H1 (cell line): ENCODE measurements around the gene CKMT1B. TPM values are rescaled to one million over a fixed set of nuclear protein-coding genes. Genes with fewer than 3 reads are reported as not detected.

ENCODE experiments used
- CTCF ChIA-PET: fragments of 300-600 bp; sonication (Branson Sonifier 250); formaldehyde crosslinking; loops from one replicate; lab custom pipeline; 2021; ENCODE audit not compliant: partially characterized antibody; lab: Charles Lee
- POLR2A ChIA-PET: fragments of 300-600 bp; sonication (Branson Sonifier 250); formaldehyde crosslinking; loops from one replicate; lab custom pipeline; 2021; ENCODE audit warnings: inconsistent platforms; ENCODE audit not compliant: partially characterized antibody; lab: Charles Lee
- DNase-seq, 2 experiments: peaks; one replicate each; pipeline versions ENCODE4 v3.0.0 to v3.0.0-alpha.2; 2010 to 2022; ENCODE audit warnings: low spot score in 2 of 2, low read depth in 1 of 2, mixed read lengths in 1 of 2
- FAIRE-seq: peaks from 2 replicates; lab custom pipeline; 2011; peaks lifted over from hg19 to GRCh38; lab: Jason Lieb, UNC
- H2AFZ ChIP-seq: 2 replicates; pipeline ENCODE4 v1.8.1; 2012; ENCODE audit warnings: low read length, inconsistent platforms
- H2AK5ac ChIP-seq: 2 replicates; pipeline ENCODE4 v1.6.1; 2013; ENCODE audit warnings: low read depth, low read length
- H2BK120ac ChIP-seq: replicated peaks from 2 replicates; pipeline ENCODE3; 2013; ENCODE audit warnings: low read depth, low read length, inconsistent platforms
- H2BK12ac ChIP-seq: 2 replicates; pipeline ENCODE4 v1.6.1; 2013; ENCODE audit warnings: low read depth, low read length
- H2BK15ac ChIP-seq: 2 replicates; pipeline ENCODE4 v1.6.1; 2013; ENCODE audit warnings: low read length
- H2BK20ac ChIP-seq: 2 replicates; pipeline ENCODE4 v1.6.1; 2013; ENCODE audit warnings: low read length
- H2BK5ac ChIP-seq: 2 replicates; pipeline ENCODE4 v1.6.1; 2013; ENCODE audit warnings: low read depth, low read length
- H3K14ac ChIP-seq: 2 replicates; pipeline ENCODE4 v1.6.1; 2013; ENCODE audit warnings: inconsistent platforms; ENCODE audit not compliant: insufficient read length
- H3K18ac ChIP-seq: 2 replicates; pipeline ENCODE4 v1.6.1; 2013; ENCODE audit warnings: low read length; ENCODE audit errors: extremely low read depth
- H3K23ac ChIP-seq: 2 replicates; pipeline ENCODE4 v1.6.1; 2013; ENCODE audit warnings: inconsistent platforms; ENCODE audit not compliant: insufficient read length
- H3K23me2 ChIP-seq: 2 replicates; pipeline ENCODE4 v1.6.1; 2013; ENCODE audit warnings: low read depth, low read length
- H3K27ac ChIP-seq: 2 replicates; pipeline ENCODE4 v1.6.1; 2011; ENCODE audit warnings: low read depth, low read length, inconsistent platforms
- H3K27me3 ChIP-seq, 4 experiments: replicated peaks in 1 of 4; 1 replicate in 1 of 4; 2 replicates in 3 of 4; pipeline versions ENCODE4 v1.6.1 to v1.8.1; 2011 to 2013; ENCODE audit warnings: low read length in 3 of 4, mild to moderate bottlenecking in 3 of 4, inconsistent platforms in 2 of 4, mixed read lengths in 2 of 4, moderate library complexity in 1 of 4; ENCODE audit not compliant: control insufficient read depth in 3 of 4, insufficient read depth in 3 of 4; ENCODE audit errors: extremely low read depth in 1 of 4
- H3K36me3 ChIP-seq, 4 experiments: 2 replicates each; pipeline versions ENCODE4 v1.6.1 to v1.8.1; 2011 to 2013; ENCODE audit warnings: mild to moderate bottlenecking in 4 of 4, low read length in 3 of 4, moderate library complexity in 2 of 4, control low read depth in 1 of 4, inconsistent platforms in 1 of 4; ENCODE audit not compliant: insufficient read depth in 4 of 4, control insufficient read depth in 2 of 4
- H3K4ac ChIP-seq: replicated peaks from 2 replicates; pipeline ENCODE3; 2013; ENCODE audit warnings: low read length, low read depth, mixed read lengths, inconsistent platforms; ENCODE audit not compliant: insufficient read length
- H3K4me1 ChIP-seq, 4 experiments: replicated peaks in 1 of 4; 1 replicate in 1 of 4; 2 replicates in 3 of 4; pipeline versions ENCODE4 v1.6.1 to v1.8.1; 2011 to 2013; ENCODE audit warnings: low read length in 3 of 4, inconsistent platforms in 2 of 4, mixed read lengths in 1 of 4; ENCODE audit not compliant: insufficient read depth in 4 of 4, control insufficient read depth in 3 of 4
- H3K4me2 ChIP-seq, 2 experiments: 2 replicates each; pipeline versions ENCODE4 v1.6.1 to v1.8.1; 2011 to 2013; ENCODE audit warnings: low read depth in 2 of 2, low read length in 2 of 2, control low read depth in 1 of 2, inconsistent platforms in 1 of 2, mild to moderate bottlenecking in 1 of 2; ENCODE audit not compliant: insufficient read depth in 1 of 2
- H3K4me3 ChIP-seq, 4 experiments: fragments of 200-600, 300-600 bp in 1 of 4; sonication (generic), shearing (Covaris generic), sonication (Bioruptor Twin) in 1 of 4; 2 replicates each; pipeline versions ENCODE4 v1.5.1 to v1.8.1; 2011 to 2016; ENCODE audit warnings: low read length in 4 of 4, low read depth in 3 of 4, control low read depth in 2 of 4, inconsistent platforms in 2 of 4, mild to moderate bottlenecking in 2 of 4, mixed read lengths in 1 of 4, moderate library complexity in 1 of 4; ENCODE audit not compliant: insufficient read depth in 2 of 4; ENCODE audit errors: extremely low read depth in 1 of 4
- H3K56ac ChIP-seq: replicated peaks from 2 replicates; pipeline ENCODE3; 2013; ENCODE audit warnings: low read depth, mild to moderate bottlenecking, mixed read lengths, low read length, inconsistent platforms; ENCODE audit not compliant: insufficient read length
- H3K79me1 ChIP-seq: 2 replicates; pipeline ENCODE4 v1.6.1; 2013; ENCODE audit warnings: low read depth, low read length, control low read depth
- H3K79me2 ChIP-seq, 2 experiments: 2 replicates each; pipeline versions ENCODE4 v1.6.1 to v1.8.1; 2012 to 2013; ENCODE audit warnings: low read length in 2 of 2, mild to moderate bottlenecking in 2 of 2, inconsistent platforms in 1 of 2; ENCODE audit not compliant: insufficient read depth in 2 of 2, control insufficient read depth in 1 of 2
- H3K9ac ChIP-seq, 4 experiments: replicated peaks in 1 of 4; 1 replicate in 1 of 4; 2 replicates in 3 of 4; pipeline versions ENCODE4 v1.6.1 to v1.8.1; 2011 to 2013; ENCODE audit warnings: low read depth in 3 of 4, low read length in 3 of 4, control low read depth in 2 of 4, mild to moderate bottlenecking in 2 of 4, moderate library complexity in 2 of 4, inconsistent platforms in 1 of 4; ENCODE audit errors: extremely low read depth in 1 of 4
- H3K9me3 ChIP-seq, 2 experiments: 2 replicates each; pipeline versions ENCODE4 v1.6.1 to v1.8.1; 2012 to 2013; ENCODE audit warnings: mild to moderate bottlenecking in 2 of 2, moderate library complexity in 2 of 2, control low read depth in 1 of 2, inconsistent platforms in 1 of 2, low read depth in 1 of 2, low read length in 1 of 2, mixed read lengths in 1 of 2; ENCODE audit not compliant: insufficient read depth in 2 of 2
- H4K20me1 ChIP-seq, 2 experiments: replicated peaks in 1 of 2; 2 replicates each; pipeline versions ENCODE3 to v1.8.1; 2011 to 2013; ENCODE audit warnings: inconsistent platforms in 2 of 2, low read length in 2 of 2, mild to moderate bottlenecking in 1 of 2; ENCODE audit not compliant: insufficient read depth in 2 of 2, control insufficient read depth in 1 of 2
- H4K5ac ChIP-seq: 2 replicates; pipeline ENCODE4 v1.6.1; 2013; ENCODE audit warnings: low read length, low read depth, mixed read lengths, inconsistent platforms; ENCODE audit not compliant: insufficient read length
- H4K8ac ChIP-seq: 2 replicates; pipeline ENCODE4 v1.8.0; 2013; ENCODE audit warnings: mild to moderate bottlenecking, moderate library complexity, low read length, inconsistent platforms; ENCODE audit not compliant: insufficient read depth; ENCODE audit errors: extremely low read depth
- H4K91ac ChIP-seq: replicated peaks from 2 replicates; pipeline ENCODE3; 2013; ENCODE audit warnings: low read length, mixed read lengths, inconsistent platforms; ENCODE audit not compliant: insufficient read length
- ATF3 ChIP-seq: IDR thresholded peaks from 2 replicates; pipeline ENCODE4 v1.6.1; 2011; ENCODE audit warnings: low read depth, mild to moderate bottlenecking, low read length; ENCODE audit not compliant: insufficient read depth
- CBX8 ChIP-seq: fragments of 300-800, 300-1000 bp; sonication (generic); IDR thresholded peaks from 2 replicates; pipeline ENCODE4 v1.7.1; 2016; ENCODE audit warnings: low read depth, low read length, borderline replicate concordance
- CEBPB ChIP-seq: IDR thresholded peaks from 2 replicates; pipeline ENCODE4 v1.6.1; 2012; ENCODE audit warnings: low read depth, low read length
- CHD2 ChIP-seq: IDR thresholded peaks from 2 replicates; pipeline ENCODE4 v1.6.1; 2012; ENCODE audit warnings: low read length, improper control_type of control experiment
- CREB1 ChIP-seq: IDR thresholded peaks from 2 replicates; pipeline ENCODE4 v1.6.1; 2012; ENCODE audit warnings: inconsistent platforms
- KDM5A ChIP-seq: fragments of 200-600 bp; IDR thresholded peaks from 2 replicates; pipeline ENCODE4 v1.7.1; 2012; ENCODE audit warnings: mild to moderate bottlenecking, low read length, inconsistent platforms, mixed read lengths
- MAX ChIP-seq: IDR thresholded peaks from 2 replicates; pipeline ENCODE4 v1.6.1; 2012; ENCODE audit warnings: inconsistent platforms
- NRF1 ChIP-seq: IDR thresholded peaks from 2 replicates; pipeline ENCODE4 v1.6.1; 2011; ENCODE audit warnings: mild to moderate bottlenecking, low read depth, low read length, improper control_type of control experiment
- RAD21 ChIP-seq, 2 experiments: IDR thresholded peaks in 1 of 2; conservative IDR thresholded peaks in 1 of 2; 2 replicates each; pipeline ENCODE4 v1.6.1; 2011; ENCODE audit warnings: low read depth in 2 of 2, low read length in 2 of 2, improper control_type of control experiment in 1 of 2, inconsistent platforms in 1 of 2, mild to moderate bottlenecking in 1 of 2, moderate library complexity in 1 of 2
- RBBP5 ChIP-seq: IDR thresholded peaks from 2 replicates; pipeline ENCODE4 v1.7.1; 2012; ENCODE audit warnings: low read depth, mild to moderate bottlenecking, inconsistent platforms, low read length, moderate library complexity, borderline replicate concordance
- RFX5 ChIP-seq: IDR thresholded peaks from 2 replicates; pipeline ENCODE4 v1.6.1; 2011; ENCODE audit warnings: low read depth, low read length, improper control_type of control experiment, borderline replicate concordance
- SRF ChIP-seq: IDR thresholded peaks from 2 replicates; pipeline ENCODE4 v1.6.1; 2011; ENCODE audit warnings: mild to moderate bottlenecking, low read depth, low read length, moderate library complexity
- SUZ12 ChIP-seq: fragments of 200-600 bp; sonication (generic); IDR thresholded peaks from 2 replicates; pipeline ENCODE4 v1.6.1; 2012; ENCODE audit warnings: mild to moderate bottlenecking, inconsistent platforms, low read length, moderate library complexity, mixed read lengths
- TCF12 ChIP-seq: IDR thresholded peaks from 2 replicates; pipeline ENCODE4 v1.6.1; 2011; ENCODE audit warnings: low read depth, mild to moderate bottlenecking, low read length
- WGBS, 2 experiments: shearing (Covaris generic) in 1 of 2; methylation state at CpG; one replicate each; pipeline versions ENCODE4 v1.1.6 to v1.1.7; 2013 to 2015; ENCODE audit warnings: low lambda C conversion rate in 2 of 2, mixed read lengths in 2 of 2, inconsistent platforms in 1 of 2, low coverage in 1 of 2, missing lambda C conversion rate in 1 of 2; ENCODE audit not compliant: insufficient replicate concordance in 2 of 2, insufficient coverage in 1 of 2, insufficient read length in 1 of 2; ENCODE audit errors: extremely low coverage in 1 of 2, missing lambda C conversion rate in 1 of 2; 5-methylcytosine and 5-hydroxymethylcytosine counted together
- polyA plus RNA-seq, 7 experiments: library from polyadenylated mRNA; depleted of rRNA in 3 of 7; stranded (reverse) in 5 of 7; unstranded in 2 of 7; fragments of >200 nt in 5 of 7; fragments of 200-250 nt in 2 of 7; gene quantifications; 1 replicate in 5 of 7; 2 replicates in 1 of 7; 4 replicates in 1 of 7; pipeline versions ENCODE4 v1.2.1 to v1.2.3, GENCODE V29; 2011 to 2013; ENCODE audit warnings: missing spikeins in 2 of 7, mixed read lengths in 2 of 7
- total RNA-seq: library from RNA; stranded (reverse); fragmentation: NEBNext Ultra II Directional; extraction: Animal tissue kit (Norgen Biotek cat#: 25700); gene quantifications from 2 replicates; pipeline ENCODE4 v1.2.1, GENCODE V29; 2021

The CKMT1B gene
- total and polyA plus RNA-seq, 2 of the 8 experiments (the other 6 are each of a cell fraction or from before 2014, with no cell fraction given) = 27.1 to 91.3 TPM

- Histone ChIP-seq H4K20me1 (no peaks in the 10 kb centered on the region), H3K9me3 (no peaks in the 10 kb centered on the region), H4K5ac (no peak overlapping the region), H3K14ac (no peak overlapping the region), H4K91ac (no peak overlapping the region), H3K4me1 (no peaks in the 10 kb centered on the region), H3K23me2 (no peaks in the 10 kb centered on the region), H3K4me2 (no peak overlapping the region), H3K4ac (no peak overlapping the region), H3K79me1 (no peaks in the 10 kb centered on the region), H3K56ac (no peak overlapping the region), H2BK12ac (no peak overlapping the region), H3K27me3 (no peaks in the 10 kb centered on the region), H2AFZ (no peak overlapping the region), H2BK15ac (no peak overlapping the region), H4K8ac (no peak overlapping the region), H3K23ac (no peak overlapping the region), H3K79me2 (no peaks in the 10 kb centered on the region), H3K27ac (no peak overlapping the region), H3K4me3 (no peak overlapping the region), H3K18ac (no peak overlapping the region), H2BK5ac (no peak overlapping the region), H2BK20ac (no peak overlapping the region), H2AK5ac (no peak overlapping the region), H3K36me3 (no peaks in the 10 kb centered on the region), H2BK120ac (no peak overlapping the region), H3K9ac (no peak overlapping the region)
- POLR2A ChIA-PET = interaction anchor here (0.7 to 0.8 kb wide), 2 partner anchors 98 to 111 kb away, joined by 3 read pairs; no protein-coding TSS in a partner anchor
- no peak for FAIRE-seq
- DNase-seq = no peak
- CTCF ChIA-PET = interaction anchor here (0.6 kb wide), 1 partner anchor 400 kb away, joined by 3 read pairs; no protein-coding TSS in a partner anchor
- 79% methylated on average over 5 of the region's 5 CpGs; no CpG with 5 or more reads in 1 of the 2 experiments for WGBS, 2 experiments
- no peak for TF ChIP-seq CBX8
- TF ChIP-seq RFX5 = no peak
- TF ChIP-seq NRF1 = no peak
- no peak for TF ChIP-seq KDM5A
- TF ChIP-seq TCF12 = no peak
- no peak for TF ChIP-seq CHD2
- no peak for TF ChIP-seq MAX
- no peak for TF ChIP-seq RBBP5
- TF ChIP-seq ATF3 = no peak
- no peak for TF ChIP-seq CEBPB
- TF ChIP-seq SUZ12 = no peak
- TF ChIP-seq SRF = no peak
- no peak for TF ChIP-seq CREB1
- TF ChIP-seq RAD21 (IDR thresholded peaks at IDR 0.05 in 1 of 2, conservative IDR thresholded peaks at IDR 0.05 in 1 of 2; ENCODE audit: low read depth in 2 of 2, low read length in 2 of 2) = no peak
These were observed 31.3 kb downstream of the CKMT1B start for GRCh38 chr15:43625106-43625505.
